Testis (tissue), 2 donors: ENCODE results near the gene TCF4.

Source experiments
- POLR2A ChIP-seq: fragments of 450-650 bp; IDR thresholded peaks from one replicate; pipeline ENCODE4 v1.6.1; 2017; ENCODE audit warnings: antibody characterized with exemption, mild to moderate bottlenecking, moderate library complexity
- TF ChIP-seq, protein P1 (sequence below), 3 experiments: fragments of 450-650 bp in 2 of 3; fragments of 200-600 bp in 1 of 3; sonication (generic) in 1 of 3; IDR thresholded peaks; one replicate each; pipeline ENCODE4 v1.5.1; 2016 to 2019; ENCODE audit warnings: antibody characterized with exemption in 3 of 3, mild to moderate bottlenecking in 2 of 3, moderate library complexity in 1 of 3

DNA sequence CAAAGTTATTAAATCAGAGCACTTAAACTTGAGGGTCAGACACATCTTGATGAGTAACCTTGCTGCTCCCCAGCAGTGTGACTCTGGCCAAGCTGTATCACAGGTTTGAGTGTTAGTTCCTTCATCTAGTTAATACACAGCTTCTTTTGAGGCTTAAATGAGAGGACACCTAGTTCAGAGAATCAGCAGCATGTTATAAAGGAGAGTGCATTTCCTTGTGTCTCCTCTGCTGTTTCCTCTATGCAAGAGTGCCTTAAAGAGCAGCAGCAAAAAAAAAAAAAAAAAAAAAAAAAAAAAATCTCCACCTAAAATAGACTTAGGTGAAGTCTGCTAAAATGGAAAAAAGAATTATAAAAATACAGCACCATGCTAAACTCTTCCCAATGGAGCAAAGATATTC, 261.9 kb downstream of the TCF4 start:
- no peak for TF ChIP-seq POLR2A
- TF ChIP-seq, protein P1, sequence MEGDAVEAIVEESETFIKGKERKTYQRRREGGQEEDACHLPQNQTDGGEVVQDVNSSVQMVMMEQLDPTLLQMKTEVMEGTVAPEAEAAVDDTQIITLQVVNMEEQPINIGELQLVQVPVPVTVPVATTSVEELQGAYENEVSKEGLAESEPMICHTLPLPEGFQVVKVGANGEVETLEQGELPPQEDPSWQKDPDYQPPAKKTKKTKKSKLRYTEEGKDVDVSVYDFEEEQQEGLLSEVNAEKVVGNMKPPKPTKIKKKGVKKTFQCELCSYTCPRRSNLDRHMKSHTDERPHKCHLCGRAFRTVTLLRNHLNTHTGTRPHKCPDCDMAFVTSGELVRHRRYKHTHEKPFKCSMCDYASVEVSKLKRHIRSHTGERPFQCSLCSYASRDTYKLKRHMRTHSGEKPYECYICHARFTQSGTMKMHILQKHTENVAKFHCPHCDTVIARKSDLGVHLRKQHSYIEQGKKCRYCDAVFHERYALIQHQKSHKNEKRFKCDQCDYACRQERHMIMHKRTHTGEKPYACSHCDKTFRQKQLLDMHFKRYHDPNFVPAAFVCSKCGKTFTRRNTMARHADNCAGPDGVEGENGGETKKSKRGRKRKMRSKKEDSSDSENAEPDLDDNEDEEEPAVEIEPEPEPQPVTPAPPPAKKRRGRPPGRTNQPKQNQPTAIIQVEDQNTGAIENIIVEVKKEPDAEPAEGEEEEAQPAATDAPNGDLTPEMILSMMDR (IDR thresholded peaks at IDR 0.05) = no peak
